B cell (primary cell): ENCODE measurements around the gene TMEM45A. TPM values are rescaled to one million over a fixed set of nuclear protein-coding genes. Genes with fewer than 3 reads are reported as not detected.

Experiments
- ATAC-seq: fragments of 200-7000 bp; cut with Tn5 transposase; one replicate; pipeline ENCODE4 v1.10.0; 2021; ENCODE audit warnings: low read depth, mild to moderate bottlenecking, moderate number of reproducible peaks, moderate library complexity
- CTCF ChIA-PET: fragments of 350-600 bp; sonication (Branson Sonifier 250); formaldehyde crosslinking; loops from one replicate; lab custom pipeline; 2021; ENCODE audit warnings: antibody characterized with exemption, inconsistent platforms; lab: Charles Lee
- POLR2A ChIA-PET: fragments of 350-600 bp; sonication (Branson Sonifier 250); formaldehyde crosslinking; loops from one replicate; lab custom pipeline; 2021; ENCODE audit warnings: antibody characterized with exemption; lab: Charles Lee
- DNase-seq: peaks from one replicate; pipeline ENCODE4 v3.0.0; 2013
- H2AFZ ChIP-seq: 2 replicates; pipeline ENCODE4 v1.6.1; 2012; ENCODE audit warnings: mild to moderate bottlenecking, low read depth, low read length; ENCODE audit not compliant: insufficient read depth, poor library complexity, severe bottlenecking
- H3K27ac ChIP-seq, 2 donors: 1 replicate in 1 of 2; 2 replicates in 1 of 2; pipeline ENCODE4 v1.5.1; 2012 to 2013; ENCODE audit warnings: low read length in 2 of 2, mild to moderate bottlenecking in 2 of 2, moderate library complexity in 1 of 2
- H3K27me3 ChIP-seq, 4 experiments: fragments of 200-600 bp in 1 of 4; sonication (generic) in 1 of 4; replicated peaks in 1 of 4; 1 replicate in 2 of 4; 2 replicates in 2 of 4; pipeline versions ENCODE4 v1.6.1 to v1.7.0; 2013 to 2016; ENCODE audit warnings: low read length in 3 of 4, mild to moderate bottlenecking in 2 of 4, mixed read lengths in 1 of 4, moderate library complexity in 1 of 4; ENCODE audit not compliant: insufficient read depth in 4 of 4, control insufficient read depth in 3 of 4; ENCODE audit errors: control extremely low read depth in 1 of 4
- H3K36me3 ChIP-seq, 2 experiments: replicated peaks in 1 of 2; 1 replicate in 1 of 2; 2 replicates in 1 of 2; pipeline versions ENCODE4 v1.6.1 to v1.7.1; 2013; ENCODE audit warnings: low read length in 1 of 2; ENCODE audit not compliant: insufficient read depth in 2 of 2, control insufficient read depth in 1 of 2; ENCODE audit errors: control extremely low read depth in 1 of 2, extremely low read depth in 1 of 2
- H3K4me1 ChIP-seq, 2 donors: fragments of 200-600 bp in 1 of 2; sonication (generic) in 1 of 2; 1 replicate in 1 of 2; 2 replicates in 1 of 2; pipeline versions ENCODE4 v1.5.1 to v1.6.1; 2013 to 2017; ENCODE audit warnings: low read length in 2 of 2; ENCODE audit not compliant: control insufficient read depth in 2 of 2, insufficient read depth in 2 of 2
- H3K4me2 ChIP-seq: replicated peaks from 2 replicates; pipeline ENCODE3; 2012; ENCODE audit warnings: mild to moderate bottlenecking, low read depth, low read length; ENCODE audit not compliant: poor library complexity, severe bottlenecking
- H3K4me3 ChIP-seq, 5 experiments: fragments of 200-600 bp in 1 of 5; sonication (generic) in 1 of 5; 1 replicate in 3 of 5; 2 replicates in 2 of 5; pipeline versions ENCODE4 v1.5.1 to v1.7.0; 2011 to 2016; ENCODE audit warnings: low read length in 4 of 5, mild to moderate bottlenecking in 4 of 5, low read depth in 2 of 5, control low read depth in 1 of 5, moderate library complexity in 1 of 5; ENCODE audit not compliant: insufficient read depth in 1 of 5; ENCODE audit errors: control extremely low read depth in 1 of 5, extremely low read depth in 1 of 5
- H3K79me2 ChIP-seq: fragments of 200-600 bp; sonication (generic); one replicate; pipeline ENCODE4 v1.6.0; 2016; ENCODE audit warnings: low read length; ENCODE audit not compliant: control insufficient read depth, insufficient read depth
- H3K9ac ChIP-seq: fragments of 200-600 bp; sonication (generic); 2 replicates; pipeline ENCODE4 v1.6.1; 2017; ENCODE audit warnings: mild to moderate bottlenecking, low read length, moderate library complexity
- H3K9me3 ChIP-seq, 3 donors: one replicate each; pipeline versions ENCODE4 v1.6.1 to v1.7.1; 2013; ENCODE audit warnings: low read length in 2 of 3; ENCODE audit not compliant: control insufficient read depth in 2 of 3, insufficient read depth in 1 of 3; ENCODE audit errors: control extremely low read depth in 1 of 3
- H4K20me1 ChIP-seq: 2 replicates; pipeline ENCODE4 v1.6.0; 2012; ENCODE audit warnings: mild to moderate bottlenecking, low read length; ENCODE audit not compliant: insufficient read depth, control insufficient read depth, poor library complexity, severe bottlenecking
- H3K27ac Mint-ChIP-seq: one replicate; pipeline ENCODE4 v1.8.0; 2021; ENCODE audit warnings: mixed read lengths
- H3K27me3 Mint-ChIP-seq: one replicate; pipeline ENCODE4 v1.8.0; 2021; ENCODE audit warnings: mixed read lengths
- H3K4me1 Mint-ChIP-seq: one replicate; pipeline ENCODE4 v1.8.0; 2021; ENCODE audit warnings: mixed read lengths
- H3K4me3 Mint-ChIP-seq: one replicate; pipeline ENCODE4 v1.8.0; 2021; ENCODE audit warnings: mixed read lengths
- H3K9me3 Mint-ChIP-seq: one replicate; pipeline ENCODE4 v1.8.0; 2022; ENCODE audit warnings: mixed read lengths; ENCODE audit not compliant: insufficient read depth
- CTCF ChIP-seq: fragments of 200-600 bp; IDR thresholded peaks from one replicate; pipeline ENCODE4 v1.8.0; 2022; ENCODE audit warnings: antibody characterized with exemption, mild to moderate bottlenecking
- EZH2 ChIP-seq: IDR thresholded peaks from 2 replicates; pipeline ENCODE4 v1.6.1; 2012; ENCODE audit warnings: borderline replicate concordance, low read depth, mild to moderate bottlenecking, moderate library complexity, low read length; ENCODE audit not compliant: insufficient read depth, poor library complexity, severe bottlenecking
- WGBS: methylation state at CpG from one replicate; pipeline ENCODE4 v1.1.5; 2013; ENCODE audit warnings: missing lambda C conversion rate; ENCODE audit not compliant: insufficient coverage; 5-methylcytosine and 5-hydroxymethylcytosine counted together
- intact Hi-C: fragments of 100-400 bp; cut with micrococcal nuclease; formaldehyde crosslinking; loops from one replicate; pipeline ENCODE4 v1.10.0; 2022
- polyA plus RNA-seq: library from polyadenylated mRNA; depleted of rRNA; stranded (reverse); fragments of >200 nt; gene quantifications from 2 replicates; pipeline ENCODE4 v1.2.3, GENCODE V29; 2012
- total RNA-seq, 2 donors: library from RNA; stranded (reverse); fragments of 120-200 nt in 1 of 2; gene quantifications; 1 replicate in 1 of 2; 2 replicates in 1 of 2; pipeline versions ENCODE4 v1.2.3 to v1.2.4, GENCODE V29; 2013 to 2022

The TMEM45A gene
- total and polyA plus RNA-seq, 2 donors (not counting 1 experiment from before 2014, with no cell fraction given), result 0.20 TPM; not detected in 1

- CTCF ChIA-PET, result interaction anchor here (0.9 to 5.9 kb wide), 6 partner anchors 16 to 1647 kb away, joined by 3 to 76 read pairs (median 16); no protein-coding TSS in a partner anchor
- Mint-ChIP-seq H3K9me3 (no peaks in the 10 kb centered on the region), H3K4me1 (peaks cover 3% of the 10 kb centered on the region), H3K27ac (no peak overlapping the region), H3K27me3 (peaks cover 4% of the 10 kb centered on the region), H3K4me3 (no peak overlapping the region)
- Histone ChIP-seq H3K36me3 (no peaks in the 10 kb centered on the region), H4K20me1 (no peaks in the 10 kb centered on the region), H3K27ac (no peak overlapping the region), H3K27me3 (no peaks in the 10 kb centered on the region), H3K9ac (no peak overlapping the region), H3K4me1 (peaks cover 0 to 5% of the 10 kb centered on the region in 2 donors), H3K4me3 (no peak overlapping the region), H3K4me2 (no peak overlapping the region), H2AFZ (no peak overlapping the region), H3K79me2 (no peaks in the 10 kb centered on the region), H3K9me3 (no peaks in the 10 kb centered on the region)
- TF ChIP-seq CTCF (no peak), EZH2 (no peak)
- POLR2A ChIA-PET, result no interaction called here
- WGBS, result no CpG with 5 or more reads among the region's 1 CpG
- ATAC-seq (no peak), DNase-seq (no peak)
- intact Hi-C loops, result no loop called here
Observed at GRCh38 chr3:100588251-100588650, 95.8 kb downstream of the TMEM45A start.

DNA sequence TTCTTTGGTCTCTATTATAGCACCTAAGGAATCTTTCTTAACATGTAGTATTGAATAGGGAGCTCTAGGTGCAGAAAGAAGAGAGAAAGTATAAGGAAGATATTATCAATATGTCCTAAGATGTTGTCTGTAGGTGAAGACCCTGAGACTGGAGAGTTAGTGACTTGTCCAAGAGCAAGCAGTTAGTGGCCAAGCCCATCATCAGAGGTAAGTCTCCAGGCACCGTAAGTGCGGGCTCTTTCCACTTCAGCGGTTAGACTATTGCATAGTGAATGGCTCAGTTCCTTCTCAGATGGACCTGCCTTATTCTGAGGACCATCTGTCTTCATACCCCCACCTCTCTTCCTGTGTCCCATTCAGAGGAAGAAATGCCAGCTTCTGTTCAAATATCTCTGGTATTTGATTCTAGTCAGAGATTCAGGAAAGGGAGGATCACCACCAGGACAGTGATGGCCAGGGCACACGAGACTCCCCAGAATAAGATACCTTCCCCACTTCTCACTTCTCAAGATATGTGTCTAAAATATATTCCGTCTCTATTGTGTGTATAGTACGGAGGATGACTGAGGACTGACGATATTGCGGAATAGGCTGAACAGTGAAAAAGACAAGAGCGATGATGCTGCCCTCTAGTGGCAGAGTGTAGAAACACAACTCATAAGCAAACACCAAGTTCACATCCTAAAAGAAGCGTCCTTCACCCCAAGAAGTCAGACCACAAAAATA, 97.9 kb downstream of the TMEM45A start:
- Histone ChIP-seq H3K79me2 (no peaks in the 10 kb centered on the region), H3K36me3 (no peaks in the 10 kb centered on the region), H3K4me2 (peak overlapping the region; percentile 49), H4K20me1 (no peaks in the 10 kb centered on the region), H3K9ac (peak overlapping the region; percentile 18), H3K9me3 (no peaks in the 10 kb centered on the region), H3K27me3 (no peaks in the 10 kb centered on the region), H3K4me1 (peaks cover 0 to 5% of the 10 kb centered on the region in 2 donors), H2AFZ (peak overlapping the region; percentile 73), H3K4me3 (peak overlapping the region in 1 of 5 experiments; percentile 34), H3K27ac (no peak overlapping the region)
- peak; percentile 86 for ATAC-seq
- H3K9me3 Mint-ChIP-seq, result no peaks in the 10 kb centered on the region
- no peak overlapping the region for H3K27ac Mint-ChIP-seq
- POLR2A ChIA-PET, result interaction anchor here (0.6 kb wide), 1 partner anchor 758 kb away, joined by 10 read pairs; no protein-coding TSS in a partner anchor
- CTCF ChIA-PET, result interaction anchor here (0.6 to 5.9 kb wide), 17 partner anchors 10 to 759 kb away, joined by 3 to 76 read pairs (median 6); partner anchors contain the start of gene NIT2
- H3K4me3 Mint-ChIP-seq, result peak overlapping the region; percentile 5
- 83% methylated on average over 3 of the region's 10 CpGs for WGBS
- DNase-seq, result peak; percentile 78
- intact Hi-C loops, result loop anchor here (1.0 to 5.0 kb wide), 5 partner anchors 127 to 758 kb away; partner anchors contain the start of genes LNP1 and TOMM70
- peaks cover 3% of the 10 kb centered on the region for H3K4me1 Mint-ChIP-seq
- no peaks in the 10 kb centered on the region for H3K27me3 Mint-ChIP-seq
- TF ChIP-seq CTCF, result peak; percentile 92
- no peak for TF ChIP-seq EZH2
